ENCODE data around the gene BRD1.
"Not testable (repeated sequence)": the region's sequence is repeated elsewhere in the genome, so short reads cannot be mapped to it uniquely, and the experiment has no call there.

Gene BRD1

DNA sequence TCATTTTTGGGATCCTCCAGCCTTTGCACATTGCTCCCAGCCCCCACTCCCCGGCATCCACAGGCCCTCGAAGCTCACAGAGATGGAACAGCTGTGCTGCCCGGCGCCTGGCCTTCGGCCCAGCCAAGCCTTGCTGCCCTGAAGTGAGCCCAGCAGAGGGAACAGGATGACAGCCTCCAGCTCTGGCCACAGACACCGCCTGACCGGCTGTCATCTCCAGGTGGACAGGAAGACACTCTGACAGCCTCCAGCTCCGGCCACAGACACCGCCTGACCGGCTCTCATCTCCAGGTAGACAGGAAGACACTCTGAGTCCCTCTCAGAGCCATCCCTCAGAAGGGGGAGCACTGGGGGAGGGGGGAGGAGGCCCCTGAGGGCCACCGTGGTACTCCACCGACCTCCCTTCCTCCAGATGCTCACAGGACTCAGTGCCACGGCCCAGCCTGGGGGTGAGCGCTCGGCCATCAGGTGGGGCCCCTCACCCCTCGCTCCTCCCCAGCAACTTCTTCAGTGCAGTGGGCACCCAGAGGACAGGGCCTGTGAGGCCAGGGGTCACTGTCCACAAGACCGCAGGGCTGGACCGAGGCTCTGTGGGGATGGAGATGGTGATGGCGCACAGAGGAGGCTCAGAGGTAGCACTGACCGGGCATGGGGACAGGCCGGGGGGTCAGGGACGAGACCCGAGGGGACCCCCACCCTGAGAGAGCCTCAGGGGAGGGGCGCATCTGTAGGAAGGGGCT, 58.6 kb downstream of the BRD1 start:
- DNase-seq (ENCODE audit: low read depth), result no peak

DNA sequence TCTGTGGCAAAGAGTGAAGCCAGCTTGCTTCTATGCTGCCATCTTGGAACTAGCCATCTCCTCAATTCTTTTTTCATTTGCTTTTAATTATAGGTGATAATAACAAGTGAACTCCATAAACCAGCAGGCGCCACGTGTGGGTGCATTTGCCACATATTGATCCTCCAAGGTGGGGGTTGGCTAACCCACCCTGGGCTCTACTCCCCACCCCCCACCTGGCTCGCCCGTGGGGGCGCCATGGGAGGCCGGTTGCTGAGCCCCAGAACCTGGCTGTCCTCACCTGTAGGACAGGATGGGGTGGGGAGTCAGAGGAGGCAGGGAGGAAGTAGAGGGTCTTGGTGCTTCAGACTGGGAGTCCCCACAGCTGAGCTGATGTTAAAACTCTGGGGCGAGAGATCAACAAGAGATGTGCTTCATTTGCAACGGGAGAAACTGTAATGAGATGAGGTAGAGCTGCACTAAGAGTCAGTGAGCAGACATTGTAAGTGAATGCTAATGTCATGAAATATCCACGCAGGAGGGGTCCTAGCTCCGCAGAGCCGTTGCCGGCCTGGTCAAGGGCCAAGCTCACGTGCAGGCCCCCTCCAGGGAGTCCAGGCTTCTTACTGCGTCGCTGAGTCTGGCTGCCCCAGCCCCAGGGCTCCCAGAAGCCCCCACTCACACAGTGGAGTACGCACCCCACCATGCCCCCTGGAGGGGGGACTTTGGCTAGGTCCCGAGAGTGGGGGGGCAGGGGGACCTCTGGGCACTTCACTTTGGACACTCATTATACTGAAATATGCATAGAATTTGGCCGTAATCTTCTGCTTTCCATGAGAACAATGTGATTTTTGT, 59.4 kb downstream of the BRD1 start:
- no peak for DNase-seq (ENCODE audit: low read depth)

GRCh38 chr22:49767355-49768062, 60.2 kb downstream of the BRD1 start:
- DNase-seq (ENCODE audit: low read depth), result peak; percentile 17

GRCh38 chr22:49765951-49766350, 61.7 kb downstream of the BRD1 start:
- no peak for DNase-seq (ENCODE audit: low read depth)

- no peak for DNase-seq (ENCODE audit: low read depth)
These were observed 62.4 kb downstream of the BRD1 start for GRCh38 chr22:49765091-49765771.

DNA sequence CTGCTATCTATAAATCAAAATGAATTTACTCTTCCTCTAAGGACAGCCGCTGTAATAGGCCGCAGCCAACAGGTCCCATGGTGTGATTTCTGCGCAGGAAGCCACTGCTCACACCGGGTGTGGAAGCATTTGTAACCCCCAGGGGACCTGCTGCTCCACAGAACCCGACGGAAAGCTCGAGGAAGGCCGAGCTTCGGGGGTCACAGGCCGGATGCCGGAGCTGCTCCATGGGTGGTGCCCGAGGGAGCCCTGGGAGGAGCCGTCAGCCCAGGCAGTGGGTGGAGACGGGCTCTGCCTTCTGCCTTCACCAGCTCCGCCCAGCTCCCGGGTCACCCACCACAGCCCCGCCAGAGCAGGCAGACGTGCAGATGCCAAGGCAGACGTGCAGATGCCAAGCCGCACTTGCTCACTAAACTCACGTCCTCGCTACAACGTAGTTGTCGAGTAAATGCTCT, 63.5 kb downstream of the BRD1 start:
- DNase-seq (ENCODE audit: low read depth), result no peak

DNA sequence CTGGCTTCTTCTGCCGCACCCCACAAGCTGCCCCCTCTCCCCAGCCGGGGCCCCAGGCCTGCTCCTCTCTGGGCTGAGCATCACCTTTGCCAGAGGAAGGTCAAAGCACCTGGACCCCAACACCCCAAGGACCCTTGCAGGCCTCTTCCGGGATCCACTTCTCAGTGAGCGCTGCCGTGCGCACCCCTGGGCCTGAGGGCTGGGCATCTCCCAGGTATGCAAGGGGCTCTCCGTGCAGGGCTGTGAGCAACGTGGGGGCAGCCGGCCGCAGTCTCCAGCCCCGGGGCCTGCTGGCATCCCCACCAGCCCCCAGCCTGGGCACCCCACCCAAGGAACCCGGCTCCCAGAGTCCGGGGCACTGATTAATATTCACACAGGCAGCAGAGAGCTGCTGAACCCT, 64.0 kb downstream of the BRD1 start:
- no peak for DNase-seq (ENCODE audit: low read depth)

DNA sequence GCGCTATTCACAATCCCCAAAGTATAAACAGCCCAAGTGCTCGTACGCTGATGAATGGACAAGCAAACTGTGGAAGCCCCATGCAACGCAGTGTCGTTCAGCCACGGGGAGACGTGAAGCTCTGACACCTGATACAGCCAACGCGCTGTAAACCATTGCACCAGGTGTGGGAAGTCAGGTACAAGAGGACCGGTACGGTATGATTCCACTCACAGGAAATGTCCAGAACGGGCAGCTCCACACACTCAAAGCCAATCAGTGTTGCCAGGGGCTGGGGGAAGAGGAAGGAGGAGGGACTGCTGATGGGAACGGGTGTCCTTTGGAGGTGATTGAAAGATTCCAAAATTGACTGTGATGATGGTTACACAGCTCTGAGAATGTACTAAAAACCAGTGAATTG, 64.5 kb downstream of the BRD1 start:
- DNase-seq (ENCODE audit: low read depth), result no peak

- not testable (repeated sequence) for DNase-seq (ENCODE audit: low read depth)
These were observed 65.1 kb downstream of the BRD1 start for GRCh38 chr22:49762571-49762970.

GRCh38 chr22:49761836-49762235, 65.8 kb downstream of the BRD1 start:
- DNase-seq (ENCODE audit: low read depth), result no peak

DNA sequence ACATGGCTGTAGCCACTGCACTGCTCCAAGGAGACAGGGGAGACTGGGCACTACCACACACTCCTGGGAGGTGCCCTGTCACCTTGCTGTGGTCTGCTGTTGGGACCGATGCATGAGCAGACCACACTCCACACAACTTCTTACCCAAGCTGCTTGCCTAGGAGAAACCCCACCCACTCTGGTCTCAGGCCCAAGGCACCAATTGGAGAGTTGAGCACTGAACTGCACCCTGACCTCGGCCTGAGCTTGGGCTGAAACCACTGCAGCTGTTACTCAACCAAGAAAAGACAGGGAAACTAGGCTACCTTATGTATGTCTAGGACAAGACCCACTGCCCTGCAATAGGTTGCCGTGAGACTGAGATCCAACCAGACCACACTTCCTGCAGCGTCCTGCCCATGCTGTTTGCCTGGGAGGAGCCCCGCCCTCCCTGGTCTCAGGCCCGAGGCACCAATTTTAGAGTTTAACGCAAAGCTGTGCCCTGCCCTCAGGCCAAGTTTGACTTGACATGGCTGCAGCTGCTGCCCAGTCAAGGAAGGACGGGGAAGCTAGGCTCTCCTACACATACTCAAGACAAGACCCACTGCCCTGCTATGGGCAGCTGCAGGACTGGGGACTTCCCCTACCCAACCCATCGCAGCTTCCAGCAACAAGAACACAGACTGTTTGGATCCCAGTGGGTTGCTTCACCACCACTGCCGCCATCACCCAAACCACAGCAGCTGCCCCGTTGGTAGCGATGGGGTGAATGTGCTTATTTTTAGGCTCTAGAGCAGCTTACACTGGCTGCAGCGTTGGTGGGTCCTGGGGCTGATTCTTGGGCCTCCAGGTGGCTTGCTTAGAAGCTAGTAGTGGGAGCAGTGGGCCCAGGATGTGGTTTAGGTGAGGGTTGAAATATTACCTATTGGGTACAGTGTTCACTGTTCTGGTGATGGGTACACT, 66.8 kb downstream of the BRD1 start:
- DNase-seq (ENCODE audit: low read depth), result no peak

- DNase-seq (ENCODE audit: low read depth), result no peak
These were observed 67.4 kb downstream of the BRD1 start for GRCh38 chr22:49760280-49760629.

GRCh38 chr22:49756676-49757075, 71.0 kb downstream of the BRD1 start:
- DNase-seq (ENCODE audit: low read depth), result no peak

DNA sequence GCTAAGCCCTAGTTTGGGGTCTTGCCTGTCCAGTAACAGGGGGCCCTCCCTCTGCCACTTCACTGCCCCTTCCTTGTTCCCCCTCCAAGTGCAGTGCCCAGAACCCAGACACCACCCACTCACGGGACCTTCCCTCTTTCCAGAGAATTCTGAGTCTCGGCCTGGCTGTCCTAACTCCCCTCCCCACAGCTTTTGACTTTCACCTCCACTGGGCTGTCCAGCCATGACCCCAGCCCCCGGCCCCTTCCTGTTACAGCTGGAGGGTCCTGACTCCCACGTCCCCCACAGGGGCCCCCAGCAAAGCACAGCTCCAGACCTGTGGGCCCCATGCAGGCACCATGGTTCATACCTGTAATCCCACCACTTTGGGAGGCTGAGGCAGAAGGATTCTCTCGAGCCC, 71.5 kb downstream of the BRD1 start:
- no peak for DNase-seq (ENCODE audit: low read depth)

GRCh38 chr22:49755631-49756001, 72.1 kb downstream of the BRD1 start:
- no peak for DNase-seq (ENCODE audit: low read depth)

DNA sequence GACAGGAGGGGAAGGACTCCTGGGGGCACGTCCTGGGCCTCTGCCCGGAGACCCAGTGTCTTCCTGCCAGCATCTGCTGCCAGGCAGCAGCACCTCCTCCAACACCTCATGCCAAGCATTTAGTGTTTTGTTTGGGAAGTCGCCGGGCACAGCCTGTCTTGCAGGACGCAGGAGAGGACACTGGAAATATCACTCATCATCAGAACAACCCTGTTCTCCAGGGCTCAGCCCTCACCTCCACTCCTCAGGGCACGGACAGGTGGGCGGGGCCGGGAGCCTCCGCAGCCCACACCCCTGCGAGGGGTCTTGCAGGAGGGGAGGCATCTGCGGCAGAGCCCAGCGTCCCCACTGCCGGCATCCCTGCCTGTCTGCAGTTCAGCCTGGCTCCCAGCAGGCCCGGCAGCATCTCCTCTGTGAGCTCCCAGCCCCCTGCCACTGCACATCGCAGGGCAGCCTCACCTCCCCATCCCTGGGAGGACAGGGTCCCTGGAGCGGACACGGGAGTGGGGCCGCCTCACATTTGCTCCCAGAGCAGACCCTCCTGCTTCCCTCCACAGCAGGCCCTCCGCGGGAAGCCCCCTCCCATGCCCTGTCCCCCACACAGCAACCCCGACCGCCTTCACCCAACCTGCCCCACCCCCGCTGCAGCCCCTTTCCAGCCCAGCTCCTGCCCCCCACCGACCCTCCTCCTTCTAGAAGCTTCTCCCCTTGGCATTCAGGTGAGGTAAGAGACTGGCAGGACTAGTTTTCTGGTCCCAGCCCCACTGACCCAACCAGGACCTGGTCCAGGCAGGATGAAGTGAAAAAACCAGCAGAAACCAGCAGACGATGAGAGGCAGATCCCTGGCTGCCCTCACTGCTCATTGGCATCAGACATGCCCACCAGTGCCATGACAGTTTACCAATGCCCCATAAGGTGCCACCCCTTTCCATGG, 72.7 kb downstream of the BRD1 start:
- DNase-seq (ENCODE audit: low read depth), result no peak

GRCh38 chr22:49753961-49754695, 73.5 kb downstream of the BRD1 start:
- DNase-seq (ENCODE audit: low read depth), result no peak

DNA sequence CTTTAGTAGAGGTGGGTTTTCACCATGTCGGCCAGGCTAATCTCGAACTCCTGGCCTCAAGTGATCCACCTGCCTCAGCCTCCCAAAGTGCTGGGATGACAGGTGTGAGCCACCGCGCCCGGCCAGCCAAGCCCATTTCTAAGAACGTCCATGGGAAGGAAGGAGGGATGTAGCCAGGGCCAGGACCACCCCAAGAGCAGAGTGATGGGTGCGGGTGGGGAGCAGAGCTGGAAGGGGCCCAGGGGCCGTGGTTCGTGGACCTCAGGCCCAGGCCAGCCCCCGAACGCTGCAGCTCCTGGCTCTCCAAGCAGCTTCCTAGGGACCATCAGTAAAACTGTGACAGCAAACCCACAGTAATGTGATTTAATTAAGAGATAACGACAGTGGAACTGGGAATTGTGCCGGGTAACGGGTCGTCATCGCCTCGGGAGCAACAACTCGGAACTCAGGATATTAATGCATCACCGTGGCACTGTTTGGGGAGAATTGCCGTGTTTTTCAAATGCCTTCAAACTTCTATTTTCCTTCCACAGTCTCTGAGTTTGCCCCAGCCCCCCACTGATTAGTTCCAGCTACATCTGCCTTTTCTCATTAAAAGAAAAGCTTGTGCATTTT, 74.3 kb downstream of the BRD1 start:
- no peak for DNase-seq (ENCODE audit: low read depth)

DNA sequence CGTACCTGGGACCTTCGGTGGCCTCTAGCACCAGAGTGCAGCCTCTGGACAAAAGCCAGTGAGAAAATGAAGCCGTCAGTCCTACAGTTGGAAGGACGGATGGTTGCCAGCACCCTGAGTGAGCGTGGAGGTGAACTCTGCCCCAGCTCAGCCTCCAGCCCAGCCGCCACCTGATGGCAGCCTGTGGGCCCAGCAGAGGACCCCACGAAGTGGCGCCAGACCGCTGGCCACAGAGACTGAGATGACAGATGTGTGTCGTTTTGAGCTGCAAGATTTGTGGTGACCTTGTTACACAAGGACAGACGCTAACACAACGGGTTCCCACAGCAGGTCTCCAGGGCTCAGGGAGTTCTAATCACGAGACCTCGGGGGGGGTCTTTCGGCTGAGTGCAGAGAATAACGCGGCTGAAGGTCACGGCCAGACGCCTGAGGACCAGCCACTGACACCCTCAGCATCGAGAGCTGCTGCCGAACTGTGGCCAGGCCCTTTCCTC, 75.0 kb downstream of the BRD1 start:
- DNase-seq (ENCODE audit: low read depth), result no peak
